B cell (primary cell): ENCODE data around the gene TBRG4. TPM values are rescaled to one million over a fixed set of nuclear protein-coding genes. Genes with fewer than 3 reads are reported as not detected.

Source experiments
- ATAC-seq: fragments of 200-7000 bp; cut with Tn5 transposase; one replicate; pipeline ENCODE4 v1.10.0; 2021; ENCODE audit warnings: low read depth, mild to moderate bottlenecking, moderate number of reproducible peaks, moderate library complexity
- CTCF ChIA-PET: fragments of 350-600 bp; sonication (Branson Sonifier 250); formaldehyde crosslinking; loops from one replicate; lab custom pipeline; 2021; ENCODE audit warnings: antibody characterized with exemption, inconsistent platforms; lab: Charles Lee
- POLR2A ChIA-PET: fragments of 350-600 bp; sonication (Branson Sonifier 250); formaldehyde crosslinking; loops from one replicate; lab custom pipeline; 2021; ENCODE audit warnings: antibody characterized with exemption; lab: Charles Lee
- DNase-seq: peaks from one replicate; pipeline ENCODE4 v3.0.0; 2013
- H2AFZ ChIP-seq: 2 replicates; pipeline ENCODE4 v1.6.1; 2012; ENCODE audit warnings: mild to moderate bottlenecking, low read depth, low read length; ENCODE audit not compliant: insufficient read depth, poor library complexity, severe bottlenecking
- H3K27ac ChIP-seq, 2 donors: 1 replicate in 1 of 2; 2 replicates in 1 of 2; pipeline ENCODE4 v1.5.1; 2012 to 2013; ENCODE audit warnings: low read length in 2 of 2, mild to moderate bottlenecking in 2 of 2, moderate library complexity in 1 of 2
- H3K27me3 ChIP-seq, 4 experiments: fragments of 200-600 bp in 1 of 4; sonication (generic) in 1 of 4; replicated peaks in 1 of 4; 1 replicate in 2 of 4; 2 replicates in 2 of 4; pipeline versions ENCODE4 v1.6.1 to v1.7.0; 2013 to 2016; ENCODE audit warnings: low read length in 3 of 4, mild to moderate bottlenecking in 2 of 4, mixed read lengths in 1 of 4, moderate library complexity in 1 of 4; ENCODE audit not compliant: insufficient read depth in 4 of 4, control insufficient read depth in 3 of 4; ENCODE audit errors: control extremely low read depth in 1 of 4
- H3K36me3 ChIP-seq, 2 experiments: replicated peaks in 1 of 2; 1 replicate in 1 of 2; 2 replicates in 1 of 2; pipeline versions ENCODE4 v1.6.1 to v1.7.1; 2013; ENCODE audit warnings: low read length in 1 of 2; ENCODE audit not compliant: insufficient read depth in 2 of 2, control insufficient read depth in 1 of 2; ENCODE audit errors: control extremely low read depth in 1 of 2, extremely low read depth in 1 of 2
- H3K4me1 ChIP-seq, 2 donors: fragments of 200-600 bp in 1 of 2; sonication (generic) in 1 of 2; 1 replicate in 1 of 2; 2 replicates in 1 of 2; pipeline versions ENCODE4 v1.5.1 to v1.6.1; 2013 to 2017; ENCODE audit warnings: low read length in 2 of 2; ENCODE audit not compliant: control insufficient read depth in 2 of 2, insufficient read depth in 2 of 2
- H3K4me2 ChIP-seq: replicated peaks from 2 replicates; pipeline ENCODE3; 2012; ENCODE audit warnings: mild to moderate bottlenecking, low read depth, low read length; ENCODE audit not compliant: poor library complexity, severe bottlenecking
- H3K4me3 ChIP-seq, 5 experiments: fragments of 200-600 bp in 1 of 5; sonication (generic) in 1 of 5; 1 replicate in 3 of 5; 2 replicates in 2 of 5; pipeline versions ENCODE4 v1.5.1 to v1.7.0; 2011 to 2016; ENCODE audit warnings: low read length in 4 of 5, mild to moderate bottlenecking in 4 of 5, low read depth in 2 of 5, control low read depth in 1 of 5, moderate library complexity in 1 of 5; ENCODE audit not compliant: insufficient read depth in 1 of 5; ENCODE audit errors: control extremely low read depth in 1 of 5, extremely low read depth in 1 of 5
- H3K79me2 ChIP-seq: fragments of 200-600 bp; sonication (generic); one replicate; pipeline ENCODE4 v1.6.0; 2016; ENCODE audit warnings: low read length; ENCODE audit not compliant: control insufficient read depth, insufficient read depth
- H3K9ac ChIP-seq: fragments of 200-600 bp; sonication (generic); 2 replicates; pipeline ENCODE4 v1.6.1; 2017; ENCODE audit warnings: mild to moderate bottlenecking, low read length, moderate library complexity
- H3K9me3 ChIP-seq, 3 donors: one replicate each; pipeline versions ENCODE4 v1.6.1 to v1.7.1; 2013; ENCODE audit warnings: low read length in 2 of 3; ENCODE audit not compliant: control insufficient read depth in 2 of 3, insufficient read depth in 1 of 3; ENCODE audit errors: control extremely low read depth in 1 of 3
- H4K20me1 ChIP-seq: 2 replicates; pipeline ENCODE4 v1.6.0; 2012; ENCODE audit warnings: mild to moderate bottlenecking, low read length; ENCODE audit not compliant: insufficient read depth, control insufficient read depth, poor library complexity, severe bottlenecking
- H3K27ac Mint-ChIP-seq: one replicate; pipeline ENCODE4 v1.8.0; 2021; ENCODE audit warnings: mixed read lengths
- H3K27me3 Mint-ChIP-seq: one replicate; pipeline ENCODE4 v1.8.0; 2021; ENCODE audit warnings: mixed read lengths
- H3K4me1 Mint-ChIP-seq: one replicate; pipeline ENCODE4 v1.8.0; 2021; ENCODE audit warnings: mixed read lengths
- H3K4me3 Mint-ChIP-seq: one replicate; pipeline ENCODE4 v1.8.0; 2021; ENCODE audit warnings: mixed read lengths
- H3K9me3 Mint-ChIP-seq: one replicate; pipeline ENCODE4 v1.8.0; 2022; ENCODE audit warnings: mixed read lengths; ENCODE audit not compliant: insufficient read depth
- EZH2 ChIP-seq: IDR thresholded peaks from 2 replicates; pipeline ENCODE4 v1.6.1; 2012; ENCODE audit warnings: borderline replicate concordance, low read depth, mild to moderate bottlenecking, moderate library complexity, low read length; ENCODE audit not compliant: insufficient read depth, poor library complexity, severe bottlenecking
- WGBS: methylation state at CpG from one replicate; pipeline ENCODE4 v1.1.5; 2013; ENCODE audit warnings: missing lambda C conversion rate; ENCODE audit not compliant: insufficient coverage; 5-methylcytosine and 5-hydroxymethylcytosine counted together
- intact Hi-C: fragments of 100-400 bp; cut with micrococcal nuclease; formaldehyde crosslinking; loops from one replicate; pipeline ENCODE4 v1.10.0; 2022
- polyA plus RNA-seq: library from polyadenylated mRNA; depleted of rRNA; stranded (reverse); fragments of >200 nt; gene quantifications from 2 replicates; pipeline ENCODE4 v1.2.3, GENCODE V29; 2012
- total RNA-seq, 2 donors: library from RNA; stranded (reverse); fragments of 120-200 nt in 1 of 2; gene quantifications; 1 replicate in 1 of 2; 2 replicates in 1 of 2; pipeline versions ENCODE4 v1.2.3 to v1.2.4, GENCODE V29; 2013 to 2022
- TF ChIP-seq, protein P1 (sequence below): fragments of 200-600 bp; IDR thresholded peaks from one replicate; pipeline ENCODE4 v1.8.0; 2022; ENCODE audit warnings: antibody characterized with exemption, mild to moderate bottlenecking

Gene TBRG4
- total and polyA plus RNA-seq, 2 donors (not counting 1 experiment from before 2014, with no cell fraction given), result 92.8 to 111 TPM

- no peak overlapping the region for H3K9ac ChIP-seq
- DNase-seq (no peak), ATAC-seq (no peak)
- no peak overlapping the region for H3K4me3 ChIP-seq
- H4K20me1 ChIP-seq, result peaks cover 97% of the 10 kb centered on the region
- no peaks in the 10 kb centered on the region for H3K27me3 ChIP-seq
- TF ChIP-seq EZH2, result no peak
- TF ChIP-seq, protein P1, sequence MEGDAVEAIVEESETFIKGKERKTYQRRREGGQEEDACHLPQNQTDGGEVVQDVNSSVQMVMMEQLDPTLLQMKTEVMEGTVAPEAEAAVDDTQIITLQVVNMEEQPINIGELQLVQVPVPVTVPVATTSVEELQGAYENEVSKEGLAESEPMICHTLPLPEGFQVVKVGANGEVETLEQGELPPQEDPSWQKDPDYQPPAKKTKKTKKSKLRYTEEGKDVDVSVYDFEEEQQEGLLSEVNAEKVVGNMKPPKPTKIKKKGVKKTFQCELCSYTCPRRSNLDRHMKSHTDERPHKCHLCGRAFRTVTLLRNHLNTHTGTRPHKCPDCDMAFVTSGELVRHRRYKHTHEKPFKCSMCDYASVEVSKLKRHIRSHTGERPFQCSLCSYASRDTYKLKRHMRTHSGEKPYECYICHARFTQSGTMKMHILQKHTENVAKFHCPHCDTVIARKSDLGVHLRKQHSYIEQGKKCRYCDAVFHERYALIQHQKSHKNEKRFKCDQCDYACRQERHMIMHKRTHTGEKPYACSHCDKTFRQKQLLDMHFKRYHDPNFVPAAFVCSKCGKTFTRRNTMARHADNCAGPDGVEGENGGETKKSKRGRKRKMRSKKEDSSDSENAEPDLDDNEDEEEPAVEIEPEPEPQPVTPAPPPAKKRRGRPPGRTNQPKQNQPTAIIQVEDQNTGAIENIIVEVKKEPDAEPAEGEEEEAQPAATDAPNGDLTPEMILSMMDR, result no peak
- Mint-ChIP-seq H3K4me3 (no peak overlapping the region), H3K27me3 (no peaks in the 10 kb centered on the region), H3K27ac (peak overlapping the region; percentile 54), H3K4me1 (peaks cover 66% of the 10 kb centered on the region), H3K9me3 (no peaks in the 10 kb centered on the region)
- H3K36me3 ChIP-seq, result peaks cover 4 to 44% of the 10 kb centered on the region in 2 experiments
- H3K27ac ChIP-seq, result no peak overlapping the region
- no CpG with 5 or more reads among the region's 5 CpGs for WGBS
- H3K9me3 ChIP-seq, result no peaks in the 10 kb centered on the region
- H3K4me1 ChIP-seq, result peaks cover 12 to 21% of the 10 kb centered on the region in 2 donors
- H2AFZ ChIP-seq, result no peak overlapping the region
- H3K79me2 ChIP-seq, result peaks cover 98% of the 10 kb centered on the region
- POLR2A ChIA-PET, result no interaction called here
- CTCF ChIA-PET, result no interaction called here
- intact Hi-C loops, result no loop called here
- no peak overlapping the region for H3K4me2 ChIP-seq
These were observed 55.8 kb downstream of the TBRG4 start for GRCh38 chr7:45055594-45056219.

DNA sequence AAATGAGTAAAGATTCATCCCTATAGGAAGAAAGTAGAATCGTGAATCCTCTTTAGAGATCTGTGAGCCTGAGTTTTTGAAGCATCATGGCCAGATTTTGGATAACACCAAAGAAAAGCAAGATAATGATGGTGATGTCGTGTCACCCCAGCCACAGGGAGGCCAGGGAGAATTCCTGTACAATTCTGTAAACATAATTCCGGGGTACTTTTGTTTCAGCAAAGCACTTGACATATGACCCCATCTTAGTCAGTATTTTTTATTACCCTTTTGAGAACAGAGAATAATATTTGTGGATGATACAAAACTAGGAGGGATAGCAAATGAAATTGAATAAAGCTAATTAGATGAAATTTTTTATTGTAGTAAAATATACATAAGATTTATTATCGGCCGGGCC lies 56.5 kb downstream of the TBRG4 start:
- no peak overlapping the region for H2AFZ ChIP-seq
- intact Hi-C loops, result no loop called here
- H3K4me1 Mint-ChIP-seq, result peaks cover 67% of the 10 kb centered on the region
- ChIA-PET CTCF (interaction anchor here (0.8 to 1.0 kb wide), 2 partner anchors 56 to 81 kb away, joined by 3 read pairs; no protein-coding TSS in a partner anchor), POLR2A (no interaction called here)
- WGBS, result no CpG with 5 or more reads among the region's 5 CpGs
- no peak overlapping the region for H3K4me3 Mint-ChIP-seq
- H3K79me2 ChIP-seq, result peaks cover 98% of the 10 kb centered on the region
- H3K9me3 Mint-ChIP-seq, result no peaks in the 10 kb centered on the region
- DNase-seq (no peak), ATAC-seq (no peak)
- peaks cover 4 to 48% of the 10 kb centered on the region in 2 experiments for H3K36me3 ChIP-seq
- H3K4me3 ChIP-seq, result no peak overlapping the region
- no peak overlapping the region for H3K9ac ChIP-seq
- H3K27me3 Mint-ChIP-seq, result no peaks in the 10 kb centered on the region
- no peak overlapping the region for H3K4me2 ChIP-seq
- no peaks in the 10 kb centered on the region for H3K9me3 ChIP-seq
- peaks cover 97% of the 10 kb centered on the region for H4K20me1 ChIP-seq
- TF ChIP-seq EZH2, result no peak
- TF ChIP-seq, protein P1, result no peak
- H3K27me3 ChIP-seq, result no peaks in the 10 kb centered on the region
- H3K27ac ChIP-seq, result peak overlapping the region in 1 of 2 donors; percentile 7
- peaks cover 17 to 27% of the 10 kb centered on the region in 2 donors for H3K4me1 ChIP-seq
- H3K27ac Mint-ChIP-seq, result no peak overlapping the region
